Dermis blood vessel endothelial cell (primary cell): ENCODE results near the gene IGF2BP3. TPM values are rescaled to one million over a fixed set of nuclear protein-coding genes. Genes with fewer than 3 reads are reported as not detected.
"Not testable (repeated sequence)": the region's sequence is repeated elsewhere in the genome, so short reads cannot be mapped to it uniquely, and the experiment has no call there.

Experiments
- DNase-seq: peaks from one replicate; pipeline ENCODE4 v3.0.0; 2010
- total RNA-seq: library from RNA; depleted of rRNA; stranded (reverse); fragments of >200 nt; gene quantifications from 2 replicates; pipeline ENCODE4 v1.2.3, GENCODE V29; 2014

Gene IGF2BP3
- total RNA-seq = 13.4 and 41.5 TPM in 2 replicates

DNA sequence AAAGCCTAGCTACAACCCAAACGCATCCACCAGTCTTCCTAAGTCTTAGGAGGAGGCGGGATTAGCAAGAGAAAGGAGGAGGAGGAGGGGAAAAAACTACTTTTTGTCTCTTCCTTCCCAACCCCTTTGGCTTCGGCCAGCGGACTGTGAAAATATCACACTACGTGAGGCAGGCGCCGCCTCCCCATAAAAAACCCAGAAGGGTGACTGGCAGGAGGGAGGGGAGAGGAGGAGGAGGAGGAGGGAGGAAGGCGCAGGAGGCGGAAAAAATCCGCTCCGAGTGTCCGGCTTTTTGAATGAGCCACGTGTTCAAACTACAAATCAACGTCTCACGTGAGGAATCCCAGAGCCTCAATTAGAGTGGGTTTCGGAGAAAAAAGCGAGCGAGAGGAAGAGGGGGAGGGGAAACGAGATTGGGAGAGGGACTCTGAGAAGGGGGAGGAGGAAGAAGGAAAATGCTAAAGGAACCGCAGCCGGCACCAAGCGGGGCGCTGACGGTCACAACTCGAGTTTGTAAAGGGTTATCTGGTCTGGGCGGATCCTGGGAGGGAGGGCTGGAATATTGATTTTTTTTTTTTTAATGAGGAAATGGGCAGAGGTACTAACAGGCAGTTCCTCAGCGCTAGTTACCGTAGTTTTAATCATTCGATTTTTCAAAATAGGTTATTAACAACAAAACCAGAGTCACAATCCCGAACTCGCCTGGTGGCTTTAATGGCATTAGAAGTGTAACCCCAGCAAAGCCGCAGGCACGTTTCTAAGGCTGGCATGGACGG, at the start of gene IGF2BP3:
Gene IGF2BP3 (minus strand): TSS at position 162 of the 776 bp plus-strand sequence. CDS start 381 bp downstream, outside the sequence.
- peak; percentile 93 for DNase-seq

DNA sequence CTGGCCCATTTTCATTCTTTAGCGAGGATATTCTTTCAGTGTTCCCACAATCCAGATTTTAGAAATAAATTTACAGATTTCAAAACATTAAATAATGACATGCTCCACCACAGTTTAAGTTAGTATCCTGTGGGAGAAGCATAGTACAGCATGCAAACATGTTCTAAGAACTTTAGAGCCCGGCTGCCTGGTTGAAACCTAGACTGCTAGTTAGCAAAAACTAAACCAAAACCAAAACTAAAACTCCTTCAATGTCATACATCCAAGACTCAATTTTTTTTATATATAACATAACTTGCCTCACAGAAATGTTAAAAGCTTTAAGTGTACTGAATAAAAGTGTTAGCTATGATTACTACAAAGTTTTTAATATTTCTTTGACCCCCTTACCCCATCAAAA, 44.5 kb upstream of the IGF2BP3 start:
- DNase-seq = no peak

DNA sequence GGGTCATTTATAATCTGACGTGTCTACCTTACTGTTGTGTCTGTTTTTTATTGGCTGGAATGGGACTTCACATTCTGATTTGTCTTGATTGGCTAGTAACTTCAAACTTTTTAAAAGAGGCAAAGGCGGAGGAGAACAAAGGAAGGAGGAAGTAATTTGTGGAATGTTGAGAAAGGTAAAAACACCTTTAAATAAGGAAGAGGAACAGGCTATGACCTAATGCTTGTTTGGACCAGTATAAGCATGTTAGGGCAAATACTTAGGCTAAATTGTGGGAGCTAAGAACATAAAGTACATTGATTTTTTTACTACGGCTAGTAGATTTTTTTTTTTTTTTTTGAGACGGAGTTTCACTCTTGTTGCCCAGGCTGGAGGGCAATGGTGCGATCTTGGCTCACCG, 43.5 kb upstream of the IGF2BP3 start:
- DNase-seq = not testable (repeated sequence)

DNA sequence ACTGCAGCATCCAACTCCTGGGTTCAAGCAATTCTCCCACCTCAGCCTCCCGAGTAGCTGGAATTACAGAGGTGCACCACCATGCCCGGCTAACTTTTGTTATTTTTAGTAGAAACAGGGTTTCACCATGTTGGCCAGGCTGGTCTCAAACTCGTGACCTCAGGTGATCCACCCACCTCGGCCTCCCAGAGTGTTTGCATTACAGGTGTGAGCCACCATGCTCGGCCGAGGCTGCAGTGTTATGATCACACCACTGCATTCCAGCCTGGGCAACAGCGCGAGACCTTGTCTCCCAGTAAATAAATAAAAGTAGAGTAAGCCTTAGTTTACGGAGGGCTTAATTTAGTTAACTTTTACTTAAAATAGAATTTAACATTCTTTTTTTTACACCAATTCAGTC, 23.7 kb upstream of the IGF2BP3 start:
- DNase-seq = no peak

DNA sequence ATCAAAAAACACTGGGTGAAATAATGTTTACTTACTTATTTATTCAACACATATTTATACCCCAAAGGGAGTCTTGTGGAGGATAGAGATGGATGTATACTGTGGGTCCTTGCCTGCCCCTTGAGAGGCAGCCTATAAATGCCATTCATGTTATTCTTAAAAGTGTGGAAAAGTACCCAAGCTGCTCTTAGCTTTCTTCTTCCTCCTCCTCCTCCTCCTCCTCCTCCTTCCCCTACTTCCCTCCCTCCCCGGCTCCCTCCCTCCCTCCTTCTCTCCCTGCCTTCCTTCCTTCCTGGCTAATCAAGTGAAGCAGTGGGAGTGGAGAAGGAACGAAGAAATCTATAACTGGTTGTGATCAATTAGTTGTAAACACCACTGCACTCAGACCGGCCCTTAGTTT, 21.2 kb upstream of the IGF2BP3 start:
- DNase-seq = no peak

DNA sequence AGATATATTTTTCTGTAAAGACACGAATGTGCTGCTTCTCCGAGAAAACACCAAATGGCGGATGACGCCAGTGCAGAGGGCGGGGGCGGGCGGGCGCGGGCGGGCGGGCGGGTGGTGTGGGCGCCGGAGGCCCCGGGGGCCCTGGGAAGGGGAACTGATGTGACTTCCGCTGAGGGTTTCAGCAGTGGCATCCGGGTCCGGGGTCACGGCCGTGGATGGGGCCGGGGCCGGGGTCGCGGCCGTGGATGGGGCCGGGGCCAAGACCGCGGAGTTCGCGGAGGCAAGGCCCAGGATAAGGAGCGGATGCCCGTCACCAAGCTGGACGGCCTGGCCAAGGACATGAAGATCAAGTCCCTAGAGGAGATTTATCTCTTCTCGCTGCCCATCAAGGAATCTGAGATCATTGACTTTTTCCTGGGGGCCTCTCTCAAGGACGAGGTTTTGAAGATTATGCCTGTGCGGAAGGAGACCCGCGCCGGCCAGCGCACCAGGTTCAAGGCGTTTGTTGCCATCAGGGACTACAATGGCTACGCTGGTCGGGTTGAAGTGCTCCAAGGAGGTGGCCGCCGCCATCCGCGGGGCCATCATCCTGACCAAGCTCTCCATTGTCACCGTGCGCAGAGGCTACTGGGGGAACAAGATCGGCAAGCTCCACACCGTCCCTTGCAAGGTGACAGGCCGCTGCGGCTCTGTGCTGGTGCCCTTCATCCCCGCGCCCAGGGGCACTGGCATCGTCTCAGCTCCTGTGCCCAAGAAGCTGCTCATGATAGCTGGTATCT, 20.3 kb upstream of the IGF2BP3 start:
- DNase-seq = peak; percentile 46

DNA sequence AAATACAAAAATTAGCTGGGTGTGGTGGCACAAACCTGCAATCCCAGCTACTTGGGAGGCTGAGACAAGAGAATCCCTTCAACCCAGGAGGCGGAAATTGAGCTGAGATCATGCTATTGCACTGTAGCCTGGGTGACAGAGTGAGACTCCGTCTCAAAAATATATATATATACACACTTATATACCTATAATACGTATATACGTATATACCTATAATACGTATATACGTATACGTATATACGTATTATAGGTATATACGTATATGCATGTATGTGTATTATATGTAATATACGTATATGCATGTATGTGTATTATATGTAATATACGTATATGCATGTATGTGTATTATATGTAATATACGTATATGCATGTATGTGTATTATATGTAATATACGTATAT, 18.4 kb upstream of the IGF2BP3 start:
- DNase-seq = not testable (repeated sequence)

DNA sequence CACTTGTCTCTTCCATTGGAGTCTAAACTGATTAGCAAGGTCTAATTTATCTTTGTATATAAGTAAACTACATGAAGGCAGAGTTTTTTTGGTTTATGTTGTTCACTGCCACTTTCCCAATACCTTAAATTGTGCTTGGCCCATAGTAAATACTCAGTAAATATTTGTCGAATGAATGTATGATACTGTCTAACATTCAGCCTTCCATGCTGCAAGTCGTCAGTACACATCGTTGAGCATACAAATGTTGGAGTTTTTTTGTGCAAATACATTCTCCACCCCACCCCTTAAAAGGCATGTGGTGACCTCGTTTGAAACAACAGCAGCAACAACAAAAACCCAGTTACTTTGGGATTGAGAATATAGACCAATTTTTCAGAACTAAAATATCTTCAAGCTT, 17.4 kb upstream of the IGF2BP3 start:
- no peak for DNase-seq

DNA sequence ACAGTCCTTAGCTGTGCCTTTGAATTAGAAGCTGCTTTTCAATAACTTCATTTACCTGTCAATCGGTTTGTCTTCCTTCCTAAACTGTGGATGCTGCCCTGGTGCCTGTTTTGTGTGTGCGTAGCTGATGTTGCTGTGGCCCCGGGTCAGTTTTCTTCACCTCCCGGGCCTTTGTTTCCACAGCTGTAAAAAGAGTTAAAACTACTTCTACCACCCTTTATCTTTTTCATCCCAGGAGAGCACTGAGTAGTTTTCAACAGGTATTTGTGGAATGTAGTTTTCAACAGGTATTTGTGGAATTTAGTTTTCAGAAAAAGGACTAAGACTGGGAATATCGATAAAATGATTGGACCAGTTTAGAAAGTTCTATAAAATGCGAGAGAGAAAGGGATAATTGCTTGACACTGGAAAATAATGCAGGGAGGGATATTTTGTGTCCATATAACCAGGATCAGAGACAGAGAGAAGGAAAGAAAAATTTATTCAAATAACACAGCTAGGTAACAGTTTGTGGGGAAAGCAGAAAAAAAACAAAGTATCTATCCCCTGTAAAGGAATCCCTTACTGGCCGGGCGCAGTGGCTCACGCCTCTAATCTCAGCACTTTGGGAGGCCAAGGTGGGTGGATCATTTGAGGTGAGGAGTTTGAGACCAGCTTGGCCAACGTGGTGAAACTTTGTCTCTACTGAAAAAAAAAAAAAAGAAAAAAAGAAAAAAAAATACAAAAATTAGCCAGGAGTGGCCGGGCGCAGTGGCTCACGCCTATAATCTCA, 15.9 kb upstream of the IGF2BP3 start:
- DNase-seq = no peak

DNA sequence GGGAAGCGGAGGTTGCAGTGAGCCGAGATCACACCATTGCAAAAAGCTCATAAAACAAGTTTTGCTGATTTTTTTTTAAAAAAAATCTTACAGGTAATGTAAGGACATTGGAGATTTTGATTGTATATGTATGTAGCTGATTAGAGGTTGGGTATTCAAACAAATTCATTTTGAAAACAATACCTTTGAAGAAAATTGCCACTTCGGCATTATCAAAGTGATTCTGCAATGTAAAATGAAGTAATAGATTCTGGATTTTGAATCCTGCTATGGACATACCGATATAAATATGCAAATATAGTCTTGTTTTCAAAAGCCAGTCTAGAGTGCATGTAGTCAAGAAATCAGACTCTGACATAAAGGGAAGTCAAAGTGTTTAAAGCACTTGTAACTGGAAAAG, 12.4 kb upstream of the IGF2BP3 start:
- DNase-seq = no peak

DNA sequence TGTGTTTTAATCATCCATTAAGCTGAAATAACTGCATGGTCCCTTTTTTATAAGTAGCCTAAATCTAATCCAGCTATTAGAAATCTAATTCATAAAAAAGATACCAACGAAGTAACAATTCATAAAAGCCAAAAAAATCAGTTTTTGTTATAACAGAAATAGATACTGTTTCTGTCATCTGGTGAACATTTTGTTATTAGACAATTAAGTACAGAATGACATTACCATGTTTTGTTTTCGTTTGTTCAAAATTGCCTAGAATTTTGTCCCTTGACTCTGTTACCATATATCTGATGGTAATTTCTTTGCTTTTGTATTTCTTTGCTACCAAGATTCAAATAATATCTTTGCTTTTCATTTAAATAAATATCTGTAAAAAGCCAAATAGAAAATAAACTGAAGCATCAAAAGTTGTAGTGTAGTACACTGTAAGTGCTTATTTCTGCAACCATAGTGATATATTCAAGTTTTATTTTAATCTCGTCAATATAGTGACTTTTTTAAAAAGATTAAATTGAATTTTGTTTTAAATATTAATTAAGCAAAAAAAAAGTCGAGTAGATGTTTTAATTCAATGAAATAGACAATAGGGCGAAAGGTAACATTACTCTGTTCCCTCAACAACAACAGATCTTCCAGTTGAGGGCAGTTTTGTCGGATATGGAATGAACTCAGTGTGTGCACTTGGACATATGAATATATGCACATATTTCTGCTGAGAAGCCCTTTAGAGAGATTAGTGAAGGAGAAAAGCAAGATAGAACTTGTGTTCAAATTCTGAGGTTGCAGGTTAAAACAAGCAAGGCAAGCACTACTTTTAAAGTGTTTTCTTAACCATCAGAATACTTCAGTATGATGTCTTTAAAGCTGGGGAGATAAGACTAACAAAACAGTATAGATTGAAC, 7.9 kb upstream of the IGF2BP3 start:
- DNase-seq = no peak

DNA sequence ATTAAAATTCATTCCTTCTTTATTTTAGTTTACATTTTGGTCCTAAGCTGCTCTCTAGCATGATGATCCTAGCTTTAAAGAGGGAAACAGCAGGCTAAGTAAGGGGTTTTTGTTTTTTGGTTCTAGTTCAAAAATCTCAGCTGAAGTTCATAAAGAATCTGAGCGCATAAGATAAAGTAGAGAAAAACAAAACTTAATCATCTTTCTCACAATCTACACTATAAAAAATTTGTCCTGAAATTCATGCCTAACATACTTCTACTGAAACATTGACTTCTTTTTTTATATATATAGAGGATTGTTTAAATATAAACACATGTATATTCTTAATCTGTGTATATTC, 6.8 kb upstream of the IGF2BP3 start:
- no peak for DNase-seq

DNA sequence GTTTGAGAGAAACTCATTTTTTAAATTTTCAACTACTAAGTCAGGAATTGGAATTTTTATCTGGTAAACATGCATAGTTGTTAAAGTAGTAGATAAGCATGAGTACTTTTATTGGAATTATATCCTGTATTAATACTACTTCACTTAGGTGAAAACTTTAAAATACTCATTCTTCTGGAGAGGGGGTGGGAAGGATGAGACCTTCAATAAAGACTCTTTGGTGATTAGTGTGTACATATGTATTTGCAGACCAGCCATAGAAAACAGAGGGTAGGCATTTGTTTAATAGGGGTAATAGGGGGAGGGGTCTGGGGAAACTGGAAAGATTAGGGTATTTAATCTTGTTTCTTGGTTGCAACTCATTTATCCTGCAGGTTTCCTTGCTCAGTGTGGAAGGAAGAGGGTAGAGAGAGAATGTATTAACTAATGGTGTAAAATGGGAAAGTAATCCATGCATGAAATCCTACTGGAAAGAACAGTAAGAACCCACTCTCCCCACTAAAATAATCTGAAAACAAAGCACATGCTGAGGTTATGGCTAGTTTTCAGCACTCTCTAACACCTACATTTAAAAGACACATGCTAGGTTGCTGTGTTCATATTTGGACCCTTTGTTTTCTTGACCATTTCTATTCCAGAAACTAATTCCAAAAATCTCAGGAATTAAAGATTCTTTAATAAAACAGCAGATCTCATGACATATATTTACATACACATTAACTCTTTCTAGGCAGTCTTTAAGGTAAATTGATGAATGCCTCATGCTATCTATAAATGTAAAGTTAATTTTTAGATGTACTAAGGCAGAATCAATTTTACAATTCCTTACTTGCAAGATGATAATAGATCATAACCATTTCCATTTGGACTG, 6.2 kb upstream of the IGF2BP3 start:
- no peak for DNase-seq

DNA sequence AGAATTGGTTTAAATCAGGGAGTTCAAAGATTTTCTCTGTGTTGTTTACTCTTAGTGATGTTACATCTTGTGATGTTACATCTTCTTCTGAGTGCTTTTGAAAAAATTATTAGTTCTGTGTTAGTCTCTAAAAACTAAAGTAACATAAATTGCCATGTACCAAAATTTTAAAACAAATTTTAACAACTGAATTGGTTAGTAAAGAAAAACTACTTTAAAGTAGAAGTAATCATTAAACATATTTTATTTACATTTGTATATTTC, 5.2 kb upstream of the IGF2BP3 start:
- DNase-seq = no peak

DNA sequence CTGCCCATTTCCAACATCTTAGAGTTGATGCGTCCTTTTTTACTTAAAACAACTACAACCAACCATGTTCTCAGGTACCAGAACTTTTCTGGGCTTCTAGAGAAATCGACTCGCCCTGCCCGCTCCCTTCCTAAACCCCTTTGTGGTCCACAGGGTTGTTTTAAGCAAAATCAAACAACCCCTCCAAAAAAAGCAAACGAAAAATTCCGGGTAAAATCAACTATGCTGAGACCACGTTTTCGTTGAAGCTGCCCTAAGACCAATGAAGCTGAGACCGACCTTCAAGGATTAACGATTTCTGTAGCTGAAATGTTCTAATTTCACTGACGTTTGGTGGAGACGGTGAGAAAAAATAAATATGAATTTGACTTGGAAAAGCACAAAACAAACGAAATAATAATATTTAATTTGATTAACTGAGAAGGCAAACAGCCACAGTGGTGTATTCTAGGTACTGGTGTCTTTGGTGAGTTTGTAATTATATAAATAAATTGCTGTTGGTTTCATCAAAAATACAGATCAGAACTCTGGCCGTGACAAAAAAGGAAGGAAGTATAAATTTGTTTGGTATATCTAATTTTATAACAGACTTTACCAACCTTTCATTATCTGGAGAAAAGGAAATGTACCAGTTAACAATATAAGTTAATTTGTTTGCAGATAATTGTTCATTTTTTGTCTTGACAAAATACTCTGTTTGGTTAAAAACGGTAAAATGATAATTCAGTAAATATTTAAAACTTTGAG, 4.7 kb upstream of the IGF2BP3 start:
- DNase-seq = peak; percentile 33

DNA sequence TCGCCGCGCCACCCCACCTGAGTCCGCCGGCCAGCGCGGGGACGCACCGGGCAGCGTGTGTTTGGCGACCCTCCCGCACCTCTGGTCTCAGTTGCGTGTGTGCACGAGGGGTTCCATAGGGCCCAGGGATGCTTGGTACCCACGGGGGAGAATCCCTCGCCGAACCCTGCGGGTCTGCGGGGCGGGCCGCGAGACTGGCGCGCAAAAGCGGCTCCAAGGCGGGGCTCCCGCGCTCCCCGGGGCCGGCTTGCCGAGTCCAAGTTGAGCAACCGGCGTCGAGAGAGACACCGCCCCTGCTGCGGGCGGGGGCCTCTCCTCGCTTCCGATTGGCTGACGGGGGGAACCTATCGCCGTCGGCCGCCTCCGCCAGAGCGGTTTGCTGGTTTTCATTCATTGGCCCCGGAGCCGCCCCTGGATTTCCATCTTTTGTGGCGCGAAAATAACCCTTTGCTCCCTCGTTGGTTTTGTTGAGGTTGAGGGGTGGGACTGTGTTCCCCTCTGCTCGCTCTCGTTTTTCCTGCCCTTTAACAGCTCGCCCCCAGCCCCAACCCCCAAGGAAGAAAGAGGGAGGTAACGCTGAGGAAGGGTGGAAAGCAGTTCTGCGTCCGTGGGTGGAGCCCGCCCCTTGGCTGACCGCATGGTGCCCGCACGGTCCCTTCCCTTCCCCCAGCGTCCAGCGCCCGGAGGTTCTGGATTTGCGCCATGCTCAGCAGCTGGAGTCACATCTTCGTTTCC, 4.0 kb upstream of the IGF2BP3 start:
- peak; percentile 97 for DNase-seq

DNA sequence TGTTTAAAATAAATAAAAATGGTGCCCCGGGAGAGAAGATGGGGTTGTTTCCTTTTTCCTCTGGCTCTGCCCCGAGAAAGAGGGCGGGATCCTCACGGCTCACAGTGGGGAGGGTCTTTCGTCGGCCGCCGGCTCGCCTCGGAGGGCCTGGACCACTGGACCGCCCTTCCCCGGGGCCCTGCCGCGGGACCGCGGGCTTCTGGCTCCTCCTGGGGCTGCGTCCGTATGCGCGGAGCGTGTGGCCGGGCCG, 3.5 kb upstream of the IGF2BP3 start:
- DNase-seq = no peak

DNA sequence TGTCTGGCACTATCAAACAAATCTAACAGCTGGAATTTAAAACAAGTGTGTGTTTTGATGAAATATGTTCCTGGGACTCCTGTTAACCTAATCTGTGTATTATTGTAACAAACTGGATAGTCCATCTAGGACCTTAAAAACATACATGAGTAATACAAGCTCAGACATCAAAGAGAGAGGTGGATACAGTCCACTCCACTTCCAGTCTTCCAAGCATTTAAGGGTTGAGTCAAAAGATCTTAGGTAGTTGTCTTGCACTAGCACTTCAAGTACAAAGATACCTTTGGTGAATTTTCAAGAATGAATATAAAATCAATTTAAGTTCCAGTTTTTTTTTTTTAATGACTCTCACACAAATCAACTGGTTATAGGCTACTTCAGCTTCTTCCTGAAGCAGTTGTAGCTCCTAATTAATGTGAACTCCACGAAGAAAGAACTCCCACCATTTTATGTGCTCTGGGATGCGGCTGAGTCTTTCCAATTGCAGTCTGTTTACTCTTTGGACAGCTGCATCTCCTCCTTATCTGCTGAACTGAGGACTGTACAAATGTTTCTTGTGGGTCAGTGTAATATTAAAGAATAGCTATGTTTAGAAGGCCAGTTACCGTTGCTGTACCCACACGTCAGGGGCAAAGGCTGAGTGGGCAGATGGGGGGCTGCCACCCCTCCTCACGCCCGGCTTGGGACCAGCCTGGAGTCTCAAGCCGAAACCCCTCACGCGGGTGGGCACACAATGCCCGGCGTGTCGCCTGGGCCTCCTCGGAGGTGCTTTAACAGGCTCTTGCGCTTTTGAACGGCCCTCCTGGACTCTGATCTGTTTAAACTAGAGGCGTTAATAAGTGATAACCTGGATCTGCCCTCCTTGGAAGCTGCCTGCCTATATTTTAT, 2.9 kb upstream of the IGF2BP3 start:
- DNase-seq = peak; percentile 16

DNA sequence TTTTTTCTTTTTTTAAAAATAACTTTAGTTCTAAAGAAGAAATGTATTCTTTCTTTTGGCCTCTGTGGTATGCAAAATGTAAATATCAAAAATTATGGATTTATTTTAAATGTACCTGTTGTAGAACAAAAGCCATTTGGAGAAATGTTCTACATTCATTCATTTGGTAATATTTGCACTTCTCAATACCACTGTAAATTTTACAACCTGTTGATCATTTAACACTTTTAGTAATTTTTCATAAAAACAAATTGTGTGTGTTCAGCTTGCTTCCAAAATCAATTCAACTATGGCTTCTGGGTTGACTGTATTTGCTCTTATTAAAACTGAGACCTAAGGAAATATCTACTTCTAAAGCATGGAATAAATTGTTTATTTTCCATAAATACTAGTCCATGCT, 2.3 kb upstream of the IGF2BP3 start:
- no peak for DNase-seq
